AG09309 (cell line): ENCODE results near the gene TMEM131L.
A peak's percentile ranks its signal among the peaks of the same experiment; 100 is the strongest.
"Not testable (repeated sequence)": the region's sequence is repeated elsewhere in the genome, so short reads cannot be mapped to it uniquely, and the experiment has no call there.

Source experiments
- DNase-seq: peaks from one replicate; pipeline ENCODE4 v3.0.0-alpha.2; 2010; ENCODE audit warnings: low read depth
- H3K4me3 ChIP-seq: 2 replicates; pipeline ENCODE4 v1.5.1; 2011; ENCODE audit warnings: mild to moderate bottlenecking, low read depth, low read length, moderate library complexity; ENCODE audit not compliant: control insufficient read depth
- TF ChIP-seq, protein P1 (sequence below): IDR thresholded peaks from 2 replicates; pipeline ENCODE4 v1.5.1; 2011; ENCODE audit warnings: mild to moderate bottlenecking, low read depth, low read length, inconsistent platforms; ENCODE audit not compliant: insufficient read depth, control insufficient read depth; ENCODE audit errors: missing control alignments

TMEM131L gene

DNA sequence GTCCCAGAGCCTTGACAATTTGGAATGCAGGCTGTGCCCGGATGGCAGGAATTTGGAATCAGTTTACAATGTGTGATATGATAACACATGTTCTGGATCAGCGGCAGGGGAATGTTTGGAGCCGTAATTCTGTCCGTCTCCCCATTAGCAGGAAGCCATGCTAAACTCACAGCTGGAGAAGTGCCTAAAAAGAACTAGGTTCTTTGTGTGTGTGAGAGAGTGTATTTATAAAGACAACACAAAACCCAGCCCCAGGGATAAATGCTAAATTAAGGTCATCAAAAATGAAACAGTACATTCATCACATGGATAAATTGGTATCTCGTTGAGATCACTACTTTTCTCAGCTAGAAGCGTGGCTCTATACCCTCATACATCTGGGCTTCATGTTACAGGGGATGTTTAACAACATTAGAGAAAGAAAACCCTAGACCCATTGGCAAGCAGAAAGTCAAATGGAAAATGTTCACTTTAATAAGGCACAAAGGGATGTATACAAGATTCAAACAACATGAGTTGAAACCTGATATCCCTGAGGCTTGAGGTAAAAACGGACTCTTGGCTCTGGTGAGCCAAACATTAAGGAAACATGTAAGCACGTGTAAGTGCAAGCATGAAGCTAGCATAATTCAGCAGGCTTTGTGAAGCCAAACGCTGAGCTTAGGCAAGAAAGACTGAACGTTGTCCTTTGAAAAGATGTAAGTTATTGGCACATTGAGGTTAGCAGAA, 18.0 kb upstream of the TMEM131L start:
- H3K4me3 ChIP-seq, result peak overlapping the region; percentile 6; the same call in 1 of the 2 replicates
- no peak for DNase-seq
- TF ChIP-seq, protein P1, sequence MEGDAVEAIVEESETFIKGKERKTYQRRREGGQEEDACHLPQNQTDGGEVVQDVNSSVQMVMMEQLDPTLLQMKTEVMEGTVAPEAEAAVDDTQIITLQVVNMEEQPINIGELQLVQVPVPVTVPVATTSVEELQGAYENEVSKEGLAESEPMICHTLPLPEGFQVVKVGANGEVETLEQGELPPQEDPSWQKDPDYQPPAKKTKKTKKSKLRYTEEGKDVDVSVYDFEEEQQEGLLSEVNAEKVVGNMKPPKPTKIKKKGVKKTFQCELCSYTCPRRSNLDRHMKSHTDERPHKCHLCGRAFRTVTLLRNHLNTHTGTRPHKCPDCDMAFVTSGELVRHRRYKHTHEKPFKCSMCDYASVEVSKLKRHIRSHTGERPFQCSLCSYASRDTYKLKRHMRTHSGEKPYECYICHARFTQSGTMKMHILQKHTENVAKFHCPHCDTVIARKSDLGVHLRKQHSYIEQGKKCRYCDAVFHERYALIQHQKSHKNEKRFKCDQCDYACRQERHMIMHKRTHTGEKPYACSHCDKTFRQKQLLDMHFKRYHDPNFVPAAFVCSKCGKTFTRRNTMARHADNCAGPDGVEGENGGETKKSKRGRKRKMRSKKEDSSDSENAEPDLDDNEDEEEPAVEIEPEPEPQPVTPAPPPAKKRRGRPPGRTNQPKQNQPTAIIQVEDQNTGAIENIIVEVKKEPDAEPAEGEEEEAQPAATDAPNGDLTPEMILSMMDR, result no peak

DNA sequence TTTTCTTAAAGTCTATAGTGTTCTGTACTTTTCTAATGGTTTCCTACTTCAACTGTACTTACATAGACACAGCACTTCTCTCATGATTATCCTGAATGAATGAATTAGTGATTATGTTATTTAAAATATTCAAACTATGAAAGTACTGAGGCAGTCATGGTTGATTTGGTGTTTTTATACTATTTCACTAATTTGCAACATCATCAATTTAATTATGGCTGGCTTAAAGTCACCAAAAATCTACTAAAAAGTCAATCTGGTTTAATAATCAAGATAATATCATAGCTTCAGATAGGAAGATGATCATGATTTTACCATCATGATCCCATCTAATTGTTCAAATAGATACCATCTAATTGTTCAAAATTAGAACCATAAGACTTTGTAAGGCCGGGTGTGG, 16.8 kb upstream of the TMEM131L start:
- H3K4me3 ChIP-seq, result no peak overlapping the region
- TF ChIP-seq, protein P1, result no peak
- DNase-seq, result no peak

GRCh38 chr4:153450544-153450917, 15.6 kb upstream of the TMEM131L start:
- TF ChIP-seq, protein P1, result no peak
- no peak for DNase-seq
- no peak overlapping the region for H3K4me3 ChIP-seq

DNA sequence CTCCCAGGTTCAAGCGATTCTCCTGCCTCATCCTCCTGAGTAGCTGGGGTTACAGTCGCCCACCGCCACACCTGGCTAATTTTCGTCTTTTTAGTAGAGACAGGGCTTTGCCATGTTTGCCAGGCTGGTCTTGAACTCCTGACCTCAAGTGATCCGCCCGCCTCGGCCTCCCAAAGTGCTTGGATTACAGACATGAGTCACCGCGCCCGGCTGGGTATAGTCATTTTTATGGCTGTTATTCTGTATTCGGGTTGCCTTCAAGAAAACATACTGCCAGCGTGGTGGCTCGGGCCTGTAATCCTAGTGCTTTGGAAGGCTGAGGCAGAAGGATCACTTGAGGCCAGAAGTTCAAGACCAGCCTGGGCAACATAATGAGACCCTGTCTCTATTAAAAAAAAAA, 15.0 kb upstream of the TMEM131L start:
- not testable (repeated sequence) for H3K4me3 ChIP-seq, DNase-seq

- H3K4me3 ChIP-seq, result no peak overlapping the region
- TF ChIP-seq, protein P1, result no peak
These were observed 14.1 kb upstream of the TMEM131L start for GRCh38 chr4:153451911-153452657.

DNA sequence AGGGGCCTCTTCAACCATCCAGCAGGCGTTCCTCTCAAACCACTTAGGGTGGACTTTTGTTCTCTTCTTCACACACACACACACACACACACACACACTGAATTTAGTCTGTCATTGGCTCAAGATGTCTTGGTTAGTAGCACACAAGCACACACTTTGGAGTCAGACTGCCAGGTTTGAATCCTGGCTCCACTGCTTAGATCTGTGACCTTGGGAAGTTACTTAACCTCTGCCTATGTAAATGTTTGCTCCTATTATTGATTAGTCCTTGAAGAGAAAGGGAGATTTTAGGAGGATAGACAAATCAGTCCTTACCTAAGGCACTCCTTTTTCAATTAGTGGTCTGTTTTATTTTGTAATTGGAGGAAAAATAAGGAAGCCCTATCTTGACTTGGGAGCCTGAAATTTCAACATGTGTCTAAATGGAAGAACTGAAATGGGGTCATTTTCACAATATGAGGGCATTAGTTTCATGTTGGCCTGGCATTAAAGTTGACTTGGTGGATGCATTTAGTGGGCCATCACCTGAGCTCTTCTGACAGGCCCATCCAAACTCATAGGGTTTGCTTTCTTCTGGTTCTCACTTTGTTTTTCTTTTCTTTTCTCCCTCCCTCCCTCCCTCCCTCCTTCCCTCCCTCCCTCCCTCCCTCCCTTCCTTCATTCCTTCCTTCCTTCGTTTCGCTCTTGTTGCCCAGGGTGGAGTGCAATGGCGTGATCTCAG, 13.3 kb upstream of the TMEM131L start:
- no peak overlapping the region for H3K4me3 ChIP-seq
- TF ChIP-seq, protein P1, result no peak
- DNase-seq, result no peak

More at GRCh38 chr4:153451911-153452657, 14.1 kb upstream of the TMEM131L start:
- DNase-seq, result no peak

- no peak overlapping the region for H3K4me3 ChIP-seq
- no peak for DNase-seq
- TF ChIP-seq, protein P1, result no peak
These were observed 12.8 kb upstream of the TMEM131L start for GRCh38 chr4:153453402-153453801.
